ENCODE data around the gene SOBP.
A peak's percentile ranks its signal among the peaks of the same experiment; 100 is the strongest.

SOBP gene

GRCh38 chr6:107679457-107679856 is 189.5 kb downstream of the SOBP start (continued):
- TF ChIP-seq, protein P1, sequence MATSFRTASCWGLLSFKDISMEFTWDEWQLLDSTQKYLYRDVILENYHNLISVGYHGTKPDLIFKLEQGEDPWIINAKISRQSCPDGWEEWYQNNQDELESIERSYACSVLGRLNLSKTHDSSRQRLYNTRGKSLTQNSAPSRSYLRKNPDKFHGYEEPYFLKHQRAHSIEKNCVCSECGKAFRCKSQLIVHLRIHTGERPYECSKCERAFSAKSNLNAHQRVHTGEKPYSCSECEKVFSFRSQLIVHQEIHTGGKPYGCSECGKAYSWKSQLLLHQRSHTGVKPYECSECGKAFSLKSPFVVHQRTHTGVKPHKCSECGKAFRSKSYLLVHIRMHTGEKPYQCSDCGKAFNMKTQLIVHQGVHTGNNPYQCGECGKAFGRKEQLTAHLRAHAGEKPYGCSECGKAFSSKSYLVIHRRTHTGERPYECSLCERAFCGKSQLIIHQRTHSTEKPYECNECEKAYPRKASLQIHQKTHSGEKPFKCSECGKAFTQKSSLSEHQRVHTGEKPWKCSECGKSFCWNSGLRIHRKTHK (tag by site-specific recombination; IDR thresholded peaks at IDR 0.05): no peak
- TF ChIP-seq ZBTB6 (tag by site-specific recombination; IDR thresholded peaks at IDR 0.05) (peak; percentile 60), ZFHX2 (tag by site-specific recombination; conservative IDR thresholded peaks at IDR 0.05) (peak; percentile 84), ZNF121 (tag by site-specific recombination; IDR thresholded peaks at IDR 0.05) (no peak)

DNA sequence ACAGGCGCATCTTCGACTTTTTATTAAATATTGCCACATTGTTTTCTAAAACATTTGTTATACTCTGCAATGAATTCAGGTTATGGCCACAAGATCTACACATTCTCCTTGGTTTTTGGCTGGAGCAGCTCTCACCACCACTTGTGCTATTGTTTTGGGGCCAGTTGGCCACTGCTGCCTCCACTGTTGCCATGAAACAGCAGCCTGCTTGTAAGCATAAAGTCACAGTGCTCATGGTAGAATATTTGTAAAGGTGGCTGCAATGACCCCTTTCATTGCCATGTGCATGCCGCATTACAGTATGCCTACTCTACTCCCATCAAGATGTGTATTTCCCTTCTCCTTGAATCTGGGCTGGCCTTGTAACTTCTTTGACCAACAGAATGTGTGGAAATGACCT is 192.8 kb downstream of the SOBP start:
- H3K9me3 ChIP-seq (ENCODE audit: control insufficient read depth, insufficient read depth, low read depth, low read length): no peaks in the 10 kb centered on the region
- H3K4me3 ChIP-seq (ENCODE audit: low read depth, low read length): no peak overlapping the region
- POLR2A ChIA-PET: no interaction called here
- H3K36me3 ChIP-seq (ENCODE audit: control insufficient read depth in 2 of 2, insufficient read depth in 1 of 2, low read length in 2 of 2): no peaks in the 10 kb centered on the region
- CTCF ChIA-PET: interaction anchor here (0.7 kb wide), 1 partner anchor 211 kb away, joined by 3 read pairs; no protein-coding TSS in a partner anchor
- H3K4me1 ChIP-seq (ENCODE audit: control insufficient read depth, insufficient read depth, low read length): no peaks in the 10 kb centered on the region
- no peak overlapping the region for H3K27ac ChIP-seq (ENCODE audit: extremely low read depth, low read depth, low read length)
- TF ChIP-seq ZNF776 (tag by site-specific recombination; IDR thresholded peaks at IDR 0.05; ENCODE audit: borderline replicate concordance) (no peak), ZNF747 (tag by site-specific recombination; IDR thresholded peaks at IDR 0.05) (no peak), PRDM4 (tag by site-specific recombination; IDR thresholded peaks at IDR 0.05) (no peak), ZNF777 (tag by site-specific recombination; IDR thresholded peaks at IDR 0.05; ENCODE audit: borderline replicate concordance) (no peak), ZBTB17 (tag by site-specific recombination; IDR thresholded peaks at IDR 0.05) (no peak), ZXDB (tag by site-specific recombination; IDR thresholded peaks at IDR 0.05) (no peak), BCL6B (tag by site-specific recombination; IDR thresholded peaks at IDR 0.05) (no peak), ZNF140 (tag by site-specific recombination; IDR thresholded peaks at IDR 0.05) (no peak), ZNF830 (tag by site-specific recombination; IDR thresholded peaks at IDR 0.05; ENCODE audit: low read depth) (no peak), HOXD13 (CRISPR knock-in tag; IDR thresholded peaks at IDR 0.05; ENCODE audit: borderline replicate concordance) (no peak), REPIN1 (tag by site-specific recombination; IDR thresholded peaks at IDR 0.05; ENCODE audit: low read depth) (no peak), ZNF214 (tag by site-specific recombination; IDR thresholded peaks at IDR 0.05; ENCODE audit: borderline replicate concordance) (no peak), KLF7 (tag by site-specific recombination; IDR thresholded peaks at IDR 0.05; ENCODE audit: borderline replicate concordance) (no peak)
- TF ChIP-seq, protein P2, sequence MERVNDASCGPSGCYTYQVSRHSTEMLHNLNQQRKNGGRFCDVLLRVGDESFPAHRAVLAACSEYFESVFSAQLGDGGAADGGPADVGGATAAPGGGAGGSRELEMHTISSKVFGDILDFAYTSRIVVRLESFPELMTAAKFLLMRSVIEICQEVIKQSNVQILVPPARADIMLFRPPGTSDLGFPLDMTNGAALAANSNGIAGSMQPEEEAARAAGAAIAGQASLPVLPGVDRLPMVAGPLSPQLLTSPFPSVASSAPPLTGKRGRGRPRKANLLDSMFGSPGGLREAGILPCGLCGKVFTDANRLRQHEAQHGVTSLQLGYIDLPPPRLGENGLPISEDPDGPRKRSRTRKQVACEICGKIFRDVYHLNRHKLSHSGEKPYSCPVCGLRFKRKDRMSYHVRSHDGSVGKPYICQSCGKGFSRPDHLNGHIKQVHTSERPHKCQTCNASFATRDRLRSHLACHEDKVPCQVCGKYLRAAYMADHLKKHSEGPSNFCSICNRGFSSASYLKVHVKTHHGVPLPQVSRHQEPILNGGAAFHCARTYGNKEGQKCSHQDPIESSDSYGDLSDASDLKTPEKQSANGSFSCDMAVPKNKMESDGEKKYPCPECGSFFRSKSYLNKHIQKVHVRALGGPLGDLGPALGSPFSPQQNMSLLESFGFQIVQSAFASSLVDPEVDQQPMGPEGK (tag by site-specific recombination; IDR thresholded peaks at IDR 0.05): no peak
- TF ChIP-seq, protein P3, sequence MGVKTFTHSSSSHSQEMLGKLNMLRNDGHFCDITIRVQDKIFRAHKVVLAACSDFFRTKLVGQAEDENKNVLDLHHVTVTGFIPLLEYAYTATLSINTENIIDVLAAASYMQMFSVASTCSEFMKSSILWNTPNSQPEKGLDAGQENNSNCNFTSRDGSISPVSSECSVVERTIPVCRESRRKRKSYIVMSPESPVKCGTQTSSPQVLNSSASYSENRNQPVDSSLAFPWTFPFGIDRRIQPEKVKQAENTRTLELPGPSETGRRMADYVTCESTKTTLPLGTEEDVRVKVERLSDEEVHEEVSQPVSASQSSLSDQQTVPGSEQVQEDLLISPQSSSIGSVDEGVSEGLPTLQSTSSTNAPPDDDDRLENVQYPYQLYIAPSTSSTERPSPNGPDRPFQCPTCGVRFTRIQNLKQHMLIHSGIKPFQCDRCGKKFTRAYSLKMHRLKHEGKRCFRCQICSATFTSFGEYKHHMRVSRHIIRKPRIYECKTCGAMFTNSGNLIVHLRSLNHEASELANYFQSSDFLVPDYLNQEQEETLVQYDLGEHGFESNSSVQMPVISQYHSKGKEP (tag by site-specific recombination; IDR thresholded peaks at IDR 0.05): no peak
- TF ChIP-seq, protein P4, sequence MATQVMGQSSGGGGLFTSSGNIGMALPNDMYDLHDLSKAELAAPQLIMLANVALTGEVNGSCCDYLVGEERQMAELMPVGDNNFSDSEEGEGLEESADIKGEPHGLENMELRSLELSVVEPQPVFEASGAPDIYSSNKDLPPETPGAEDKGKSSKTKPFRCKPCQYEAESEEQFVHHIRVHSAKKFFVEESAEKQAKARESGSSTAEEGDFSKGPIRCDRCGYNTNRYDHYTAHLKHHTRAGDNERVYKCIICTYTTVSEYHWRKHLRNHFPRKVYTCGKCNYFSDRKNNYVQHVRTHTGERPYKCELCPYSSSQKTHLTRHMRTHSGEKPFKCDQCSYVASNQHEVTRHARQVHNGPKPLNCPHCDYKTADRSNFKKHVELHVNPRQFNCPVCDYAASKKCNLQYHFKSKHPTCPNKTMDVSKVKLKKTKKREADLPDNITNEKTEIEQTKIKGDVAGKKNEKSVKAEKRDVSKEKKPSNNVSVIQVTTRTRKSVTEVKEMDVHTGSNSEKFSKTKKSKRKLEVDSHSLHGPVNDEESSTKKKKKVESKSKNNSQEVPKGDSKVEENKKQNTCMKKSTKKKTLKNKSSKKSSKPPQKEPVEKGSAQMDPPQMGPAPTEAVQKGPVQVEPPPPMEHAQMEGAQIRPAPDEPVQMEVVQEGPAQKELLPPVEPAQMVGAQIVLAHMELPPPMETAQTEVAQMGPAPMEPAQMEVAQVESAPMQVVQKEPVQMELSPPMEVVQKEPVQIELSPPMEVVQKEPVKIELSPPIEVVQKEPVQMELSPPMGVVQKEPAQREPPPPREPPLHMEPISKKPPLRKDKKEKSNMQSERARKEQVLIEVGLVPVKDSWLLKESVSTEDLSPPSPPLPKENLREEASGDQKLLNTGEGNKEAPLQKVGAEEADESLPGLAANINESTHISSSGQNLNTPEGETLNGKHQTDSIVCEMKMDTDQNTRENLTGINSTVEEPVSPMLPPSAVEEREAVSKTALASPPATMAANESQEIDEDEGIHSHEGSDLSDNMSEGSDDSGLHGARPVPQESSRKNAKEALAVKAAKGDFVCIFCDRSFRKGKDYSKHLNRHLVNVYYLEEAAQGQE (tag by site-specific recombination; IDR thresholded peaks at IDR 0.05): no peak

Measured in HEK293 (cell line).